Effector CD4-positive, alpha-beta T cell (primary cell): ENCODE measurements around the gene RAP1GAP2.

Source experiments
- DNase-seq: peaks from one replicate; pipeline ENCODE4 v3.0.0-alpha.2; 2020

RAP1GAP2 gene

GRCh38 chr17:3004925-3005324, 208.7 kb downstream of the RAP1GAP2 start:
- DNase-seq = no peak

- DNase-seq = no peak
These were observed 209.5 kb downstream of the RAP1GAP2 start for GRCh38 chr17:3005696-3006095.

- DNase-seq = no peak
These were observed 210.6 kb downstream of the RAP1GAP2 start for GRCh38 chr17:3006801-3007200.

- no peak for DNase-seq
These were observed 211.4 kb downstream of the RAP1GAP2 start for GRCh38 chr17:3007651-3008121.

GRCh38 chr17:3008336-3009288, 212.4 kb downstream of the RAP1GAP2 start:
- no peak for DNase-seq

GRCh38 chr17:3009411-3009920, 213.2 kb downstream of the RAP1GAP2 start:
- DNase-seq = no peak

GRCh38 chr17:3011891-3012290, 215.7 kb downstream of the RAP1GAP2 start:
- no peak for DNase-seq

- DNase-seq = peak; percentile 35
These were observed 216.8 kb downstream of the RAP1GAP2 start for GRCh38 chr17:3012926-3013581.

- DNase-seq = no peak
These were observed 219.7 kb downstream of the RAP1GAP2 start for GRCh38 chr17:3015890-3016289.

- DNase-seq = no peak
These were observed 221.7 kb downstream of the RAP1GAP2 start for GRCh38 chr17:3017936-3018335.

- no peak for DNase-seq
These were observed 223.5 kb downstream of the RAP1GAP2 start for GRCh38 chr17:3019761-3020160.

- DNase-seq = no peak
These were observed 224.1 kb downstream of the RAP1GAP2 start for GRCh38 chr17:3020381-3020780.

- DNase-seq = no peak
These were observed 226.0 kb downstream of the RAP1GAP2 start for GRCh38 chr17:3022197-3022596.

GRCh38 chr17:3024346-3024745, 228.1 kb downstream of the RAP1GAP2 start:
- DNase-seq = no peak

- DNase-seq = no peak
These were observed 229.3 kb downstream of the RAP1GAP2 start for GRCh38 chr17:3025421-3026124.

- no peak for DNase-seq
These were observed 230.1 kb downstream of the RAP1GAP2 start for GRCh38 chr17:3026125-3026855.

- DNase-seq = no peak
These were observed 230.9 kb downstream of the RAP1GAP2 start for GRCh38 chr17:3026856-3027751.

- no peak for DNase-seq
These were observed 231.7 kb downstream of the RAP1GAP2 start for GRCh38 chr17:3027786-3028532.

GRCh38 chr17:3029213-3029913, 233.1 kb downstream of the RAP1GAP2 start:
- DNase-seq = no peak

- DNase-seq = no peak
These were observed 233.9 kb downstream of the RAP1GAP2 start for GRCh38 chr17:3030096-3030495.
